GM12873 (cell line): ENCODE data around the gene HOXC9.

ENCODE experiments used
- TF ChIP-seq, protein P1 (sequence below): IDR thresholded peaks from 2 replicates; pipeline ENCODE4 v1.5.1; 2012; ENCODE audit warnings: low read depth, mild to moderate bottlenecking, moderate library complexity, low read length, control low read depth; ENCODE audit not compliant: insufficient read depth; ENCODE audit errors: missing control alignments

Gene HOXC9

GRCh38 chr12:53978477-53979356 lies 21.2 kb upstream of the HOXC9 start:
- TF ChIP-seq, protein P1, sequence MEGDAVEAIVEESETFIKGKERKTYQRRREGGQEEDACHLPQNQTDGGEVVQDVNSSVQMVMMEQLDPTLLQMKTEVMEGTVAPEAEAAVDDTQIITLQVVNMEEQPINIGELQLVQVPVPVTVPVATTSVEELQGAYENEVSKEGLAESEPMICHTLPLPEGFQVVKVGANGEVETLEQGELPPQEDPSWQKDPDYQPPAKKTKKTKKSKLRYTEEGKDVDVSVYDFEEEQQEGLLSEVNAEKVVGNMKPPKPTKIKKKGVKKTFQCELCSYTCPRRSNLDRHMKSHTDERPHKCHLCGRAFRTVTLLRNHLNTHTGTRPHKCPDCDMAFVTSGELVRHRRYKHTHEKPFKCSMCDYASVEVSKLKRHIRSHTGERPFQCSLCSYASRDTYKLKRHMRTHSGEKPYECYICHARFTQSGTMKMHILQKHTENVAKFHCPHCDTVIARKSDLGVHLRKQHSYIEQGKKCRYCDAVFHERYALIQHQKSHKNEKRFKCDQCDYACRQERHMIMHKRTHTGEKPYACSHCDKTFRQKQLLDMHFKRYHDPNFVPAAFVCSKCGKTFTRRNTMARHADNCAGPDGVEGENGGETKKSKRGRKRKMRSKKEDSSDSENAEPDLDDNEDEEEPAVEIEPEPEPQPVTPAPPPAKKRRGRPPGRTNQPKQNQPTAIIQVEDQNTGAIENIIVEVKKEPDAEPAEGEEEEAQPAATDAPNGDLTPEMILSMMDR = no peak

DNA sequence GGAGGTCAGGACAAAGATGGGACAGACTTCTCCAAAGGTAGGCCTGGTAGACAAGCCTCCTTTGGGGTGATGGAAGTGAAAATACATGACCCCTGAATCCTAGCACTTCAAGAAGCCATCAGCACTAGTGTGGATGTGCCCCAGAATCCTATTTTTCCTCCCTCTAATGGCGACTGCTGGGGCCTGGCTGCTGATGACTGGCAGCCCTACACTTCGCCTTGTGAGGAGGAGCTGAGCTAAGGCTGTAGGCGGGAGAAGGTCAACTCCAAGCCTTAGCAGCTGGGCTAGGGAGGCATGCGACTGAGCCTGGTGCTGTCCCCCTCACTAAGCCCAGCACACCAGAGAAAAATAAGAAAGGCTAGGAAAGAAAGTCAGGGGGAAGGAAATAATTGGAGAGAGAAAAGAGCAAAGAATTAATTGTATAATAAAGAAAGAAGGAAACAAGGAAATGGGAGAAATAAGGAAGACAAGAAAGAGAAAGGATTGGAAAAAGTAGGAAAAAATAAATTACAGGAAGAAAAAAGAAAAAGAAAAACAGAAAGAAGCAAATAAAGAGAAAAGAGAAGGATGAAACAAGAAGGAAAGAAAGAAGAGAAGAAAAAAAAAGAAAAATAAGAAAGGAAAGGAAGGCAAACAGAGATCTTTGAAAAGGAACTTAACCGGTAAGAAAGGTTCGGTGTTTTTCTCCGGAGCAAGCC lies 19.7 kb upstream of the HOXC9 start:
- TF ChIP-seq, protein P1 = no peak

DNA sequence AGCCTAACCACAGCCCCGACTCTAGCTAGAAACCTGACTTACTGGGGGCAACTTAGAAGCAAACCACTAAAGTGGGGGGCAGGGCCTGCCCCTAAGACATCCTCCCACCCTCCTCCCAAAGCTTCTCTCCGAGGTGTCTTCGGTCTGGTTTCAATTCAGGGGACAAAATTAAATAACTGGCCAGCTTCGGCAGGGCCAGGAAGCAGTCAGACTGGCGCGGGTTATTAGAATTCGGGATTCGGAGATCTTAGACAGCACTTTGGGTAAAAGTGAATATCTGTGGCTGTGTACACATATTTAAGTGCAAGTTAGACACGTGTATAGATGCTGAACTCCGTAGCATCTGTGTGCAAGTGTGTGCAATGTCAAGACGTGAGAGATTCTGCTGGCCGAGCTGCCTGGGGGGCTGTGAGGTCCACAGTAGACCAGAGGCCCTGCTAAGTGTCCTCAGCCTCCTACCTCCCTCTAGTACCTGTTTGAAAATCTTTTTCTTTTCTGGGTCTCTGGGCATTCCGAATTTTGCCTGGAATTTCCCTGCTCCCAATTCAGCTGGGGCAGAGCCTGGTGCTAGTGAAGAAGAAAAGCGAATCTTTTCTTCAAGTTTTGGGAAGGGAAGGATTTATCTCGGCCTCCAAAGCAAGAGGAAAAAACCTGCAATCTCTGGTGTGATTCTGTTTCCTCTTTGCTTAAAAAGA lies 19.0 kb upstream of the HOXC9 start:
- TF ChIP-seq, protein P1 = no peak

GRCh38 chr12:53981634-53982565 lies 18.1 kb upstream of the HOXC9 start:
- TF ChIP-seq, protein P1 = no peak

GRCh38 chr12:53982648-53983567 lies 17.1 kb upstream of the HOXC9 start:
- TF ChIP-seq, protein P1 = no peak

GRCh38 chr12:53983568-53983949 lies 16.4 kb upstream of the HOXC9 start:
- TF ChIP-seq, protein P1 = no peak
